MCF 10A (cell line): ENCODE results near the gene TSSK6. TPM values are rescaled to one million over a fixed set of nuclear protein-coding genes. Genes with fewer than 3 reads are reported as not detected.
A peak's percentile ranks its signal among the peaks of the same experiment; 100 is the strongest.

Experiments
- BruUV-seq: library from RNA; stranded (reverse); fragments of 400-500 nt; replicated peaks from 2 replicates; lab custom pipeline; 2021; lab: Mats Ljungman, UMichigan
- CTCF ChIA-PET: fragments of 300-600 bp; sonication (Branson Sonifier 250); formaldehyde crosslinking; extraction: SDS; loops from one replicate; lab custom pipeline; 2021; ENCODE audit warnings: antibody characterized with exemption, inconsistent platforms; lab: Yijun Ruan, JAX
- POLR2A ChIA-PET: fragments of 300-600, 350-650 bp; sonication (Branson Sonifier 250); formaldehyde crosslinking; extraction: SDS; loops from one replicate; lab custom pipeline; 2020; ENCODE audit warnings: antibody characterized with exemption, inconsistent platforms; lab: Yijun Ruan, JAX
- DNase-seq: peaks from one replicate; pipeline ENCODE4 v3.0.0-alpha.2; 2018; ENCODE audit not compliant: unreplicated experiment
- H3K27ac Mint-ChIP-seq: one replicate; pipeline ENCODE4 v1.8.0; 2022; ENCODE audit warnings: mild to moderate bottlenecking, low read depth, mixed read lengths; ENCODE audit not compliant: unreplicated experiment
- H3K27me3 Mint-ChIP-seq: one replicate; pipeline ENCODE4 v1.8.0; 2022; ENCODE audit warnings: mixed read lengths; ENCODE audit not compliant: insufficient read depth, unreplicated experiment
- H3K36me3 Mint-ChIP-seq: one replicate; pipeline ENCODE4 v1.8.0; 2022; ENCODE audit warnings: mild to moderate bottlenecking, moderate library complexity, mixed read lengths; ENCODE audit not compliant: insufficient read depth, unreplicated experiment
- H3K4me1 Mint-ChIP-seq: one replicate; pipeline ENCODE4 v1.8.0; 2022; ENCODE audit warnings: mixed read lengths; ENCODE audit not compliant: insufficient read depth, unreplicated experiment
- H3K4me3 Mint-ChIP-seq: one replicate; pipeline ENCODE4 v1.8.0; 2022; ENCODE audit warnings: mild to moderate bottlenecking, moderate library complexity, mixed read lengths; ENCODE audit not compliant: unreplicated experiment
- H3K9me3 Mint-ChIP-seq: one replicate; pipeline ENCODE4 v1.8.0; 2022; ENCODE audit warnings: mixed read lengths; ENCODE audit not compliant: unreplicated experiment
- intact Hi-C: fragments of 100-400 bp; cut with micrococcal nuclease; formaldehyde crosslinking; loops from 2 replicates; pipeline ENCODE4 v1.14.1; 2022
- total RNA-seq: library from RNA; stranded (reverse); gene quantifications from 2 replicates; pipeline ENCODE4 v1.2.3, GENCODE V29; 2022
- TF ChIP-seq, protein P1 (sequence below): fragments of 200-600 bp; IDR thresholded peaks from one replicate; pipeline ENCODE4 v1.8.0; 2022; ENCODE audit warnings: antibody characterized with exemption, mild to moderate bottlenecking; ENCODE audit not compliant: unreplicated experiment

TSSK6 gene
- total RNA-seq, 1 experiment from 2014 or later = 4.8 TPM

DNA sequence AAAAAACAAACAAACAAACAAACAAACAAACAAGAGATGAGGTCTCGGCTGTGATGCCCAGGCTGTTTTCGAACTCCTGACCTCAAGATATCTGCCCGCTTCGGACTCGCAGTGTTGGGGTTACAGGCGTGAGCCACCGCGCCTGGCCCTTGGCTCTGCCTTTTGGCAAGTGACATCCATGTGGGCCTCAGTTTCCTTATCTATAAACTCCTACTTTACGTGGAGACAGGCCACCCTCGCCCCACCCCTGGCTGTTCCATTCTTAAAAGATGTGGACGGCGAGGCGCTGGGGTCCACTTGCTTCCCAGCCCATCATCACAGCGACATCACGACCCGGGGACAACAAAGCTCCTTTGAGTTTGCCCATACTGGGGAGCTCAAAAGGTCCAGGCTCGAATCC, 1.7 kb downstream of the TSSK6 start:
- Mint-ChIP-seq H3K4me3 (no peak overlapping the region), H3K36me3 (peaks cover 18% of the 10 kb centered on the region), H3K27me3 (no peaks in the 10 kb centered on the region), H3K9me3 (no peaks in the 10 kb centered on the region), H3K4me1 (peaks cover 6% of the 10 kb centered on the region), H3K27ac (no peak overlapping the region)
- intact Hi-C loops = no loop called here
- DNase-seq = no peak
- no TSS peak for BruUV-seq
- TF ChIP-seq, protein P1, sequence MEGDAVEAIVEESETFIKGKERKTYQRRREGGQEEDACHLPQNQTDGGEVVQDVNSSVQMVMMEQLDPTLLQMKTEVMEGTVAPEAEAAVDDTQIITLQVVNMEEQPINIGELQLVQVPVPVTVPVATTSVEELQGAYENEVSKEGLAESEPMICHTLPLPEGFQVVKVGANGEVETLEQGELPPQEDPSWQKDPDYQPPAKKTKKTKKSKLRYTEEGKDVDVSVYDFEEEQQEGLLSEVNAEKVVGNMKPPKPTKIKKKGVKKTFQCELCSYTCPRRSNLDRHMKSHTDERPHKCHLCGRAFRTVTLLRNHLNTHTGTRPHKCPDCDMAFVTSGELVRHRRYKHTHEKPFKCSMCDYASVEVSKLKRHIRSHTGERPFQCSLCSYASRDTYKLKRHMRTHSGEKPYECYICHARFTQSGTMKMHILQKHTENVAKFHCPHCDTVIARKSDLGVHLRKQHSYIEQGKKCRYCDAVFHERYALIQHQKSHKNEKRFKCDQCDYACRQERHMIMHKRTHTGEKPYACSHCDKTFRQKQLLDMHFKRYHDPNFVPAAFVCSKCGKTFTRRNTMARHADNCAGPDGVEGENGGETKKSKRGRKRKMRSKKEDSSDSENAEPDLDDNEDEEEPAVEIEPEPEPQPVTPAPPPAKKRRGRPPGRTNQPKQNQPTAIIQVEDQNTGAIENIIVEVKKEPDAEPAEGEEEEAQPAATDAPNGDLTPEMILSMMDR = no peak
- POLR2A ChIA-PET = interaction anchor here (0.6 kb wide), 1 partner anchor 19 kb away, joined by 3 read pairs; no protein-coding TSS in a partner anchor
- CTCF ChIA-PET = no interaction called here

DNA sequence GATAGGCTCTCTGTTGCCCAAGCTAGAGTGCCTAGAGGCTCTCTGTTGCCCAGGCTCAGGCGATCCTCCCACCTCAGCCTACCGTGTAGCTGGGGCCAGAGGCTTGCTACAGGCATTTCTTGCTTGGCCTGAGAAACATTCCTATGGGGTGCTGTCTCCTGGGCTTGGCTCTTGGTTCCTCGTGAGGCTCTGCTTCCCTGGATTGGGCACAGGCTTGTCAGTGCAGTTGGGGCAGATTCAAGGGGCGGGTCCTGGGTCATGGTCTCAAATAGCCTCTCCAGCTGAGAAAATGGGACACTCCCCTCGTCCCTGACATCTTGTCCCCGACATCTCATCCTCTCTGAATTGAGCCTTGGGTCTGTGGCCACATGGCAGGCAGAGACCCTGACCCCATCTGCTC, 4.9 kb downstream of the TSSK6 start:
- Mint-ChIP-seq H3K9me3 (no peaks in the 10 kb centered on the region), H3K36me3 (peaks cover 45% of the 10 kb centered on the region), H3K4me1 (peaks cover 6% of the 10 kb centered on the region), H3K4me3 (no peak overlapping the region), H3K27ac (peak overlapping the region; percentile 63), H3K27me3 (no peaks in the 10 kb centered on the region)
- TF ChIP-seq, protein P1 = no peak
- intact Hi-C loops = no loop called here
- ChIA-PET CTCF (interaction anchor here (0.6 to 4.5 kb wide), 4 partner anchors 20 to 1307 kb away, joined by 3 to 32 read pairs (median 3); no protein-coding TSS in a partner anchor), POLR2A (interaction anchor here (0.6 to 0.8 kb wide), 2 partner anchors 133 to 873 kb away, joined by 3 to 4 read pairs; no protein-coding TSS in a partner anchor)
- BruUV-seq = no TSS peak
- DNase-seq = no peak

DNA sequence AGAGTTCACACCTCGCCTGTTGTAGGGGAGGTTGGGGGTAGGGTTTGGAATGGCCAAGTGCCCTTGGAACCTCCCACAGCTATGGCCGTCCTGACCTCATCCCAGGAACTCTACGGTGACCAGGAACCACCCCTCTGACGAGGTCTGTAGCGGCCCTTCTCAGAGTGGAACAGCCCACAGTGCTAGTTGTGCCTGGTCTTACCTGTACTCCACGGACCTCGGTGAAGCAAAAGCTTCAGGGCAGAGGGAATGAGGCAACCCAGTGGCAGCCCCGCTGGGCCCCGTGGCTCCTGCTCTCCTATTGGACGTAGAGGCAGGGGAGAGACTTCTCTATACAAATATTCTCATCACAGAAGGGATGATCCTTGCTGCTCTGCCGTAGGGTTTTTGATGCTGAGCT, 7.1 kb downstream of the TSSK6 start:
- no peaks in the 10 kb centered on the region for H3K9me3 Mint-ChIP-seq
- intact Hi-C loops = no loop called here
- no peak overlapping the region for H3K4me3 Mint-ChIP-seq
- no TSS peak for BruUV-seq
- H3K4me1 Mint-ChIP-seq = peaks cover 6% of the 10 kb centered on the region
- ChIA-PET POLR2A (interaction anchor here (0.7 kb wide), 1 partner anchor 8 kb away, joined by 3 read pairs; the partner anchor contains the start of gene NDUFA13), CTCF (interaction anchor here (0.6 to 4.5 kb wide), 2 partner anchors 18 to 1877 kb away, joined by 3 to 32 read pairs; no protein-coding TSS in a partner anchor)
- H3K36me3 Mint-ChIP-seq = peaks cover 50% of the 10 kb centered on the region
- TF ChIP-seq, protein P1 = no peak
- no peak for DNase-seq
- H3K27me3 Mint-ChIP-seq = no peaks in the 10 kb centered on the region
- no peak overlapping the region for H3K27ac Mint-ChIP-seq

DNA sequence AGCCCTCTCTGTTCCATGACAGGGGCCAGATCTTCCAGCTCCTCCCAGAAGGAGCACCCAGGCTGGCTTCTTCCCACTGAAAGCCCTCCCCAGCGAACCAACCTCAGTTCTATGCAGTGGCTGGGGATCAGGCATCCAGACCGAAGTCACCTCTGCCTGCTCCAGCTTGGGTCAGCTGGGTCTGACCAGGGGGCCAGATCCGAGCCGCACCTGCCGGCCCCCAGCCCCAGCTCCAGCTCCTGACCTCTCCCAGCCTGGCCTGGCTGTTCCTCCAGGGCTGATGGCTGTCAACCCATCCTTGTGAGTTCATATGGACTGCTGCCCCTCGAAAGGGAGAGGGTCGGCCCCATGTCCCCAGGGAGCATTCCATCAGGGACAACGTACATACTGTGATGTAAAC, 8.0 kb downstream of the TSSK6 start:
- Mint-ChIP-seq H3K9me3 (no peaks in the 10 kb centered on the region), H3K27ac (no peak overlapping the region), H3K4me3 (no peak overlapping the region), H3K27me3 (no peaks in the 10 kb centered on the region), H3K36me3 (peaks cover 56% of the 10 kb centered on the region), H3K4me1 (peaks cover 5% of the 10 kb centered on the region)
- TF ChIP-seq, protein P1 = no peak
- intact Hi-C loops = no loop called here
- no peak for DNase-seq
- POLR2A ChIA-PET = interaction anchor here (2.2 kb wide), 1 partner anchor 8 kb away, joined by 6 read pairs; the partner anchor contains the start of genes NDUFA13 and TSSK6
- no TSS peak for BruUV-seq
- CTCF ChIA-PET = interaction anchor here (0.7 to 4.5 kb wide), 2 partner anchors 17 to 246 kb away, joined by 3 to 32 read pairs; no protein-coding TSS in a partner anchor
